Epidermal melanocyte (primary cell): ENCODE data around the gene THADA.

Source experiments
- DNase-seq: peaks from one replicate; pipeline ENCODE4 v3.0.0; 2011; ENCODE audit warnings: low spot score; ENCODE audit not compliant: insufficient read length

The THADA gene

GRCh38 chr2:43280994-43281393, 314.8 kb downstream of the THADA start:
- DNase-seq: no peak

- no peak for DNase-seq
Observed at GRCh38 chr2:43279317-43279840, 316.5 kb downstream of the THADA start.

GRCh38 chr2:43278564-43279220, 317.1 kb downstream of the THADA start:
- DNase-seq: no peak

- DNase-seq: no peak
Observed at GRCh38 chr2:43276962-43277391, 318.9 kb downstream of the THADA start.

- DNase-seq: no peak
Observed at GRCh38 chr2:43276266-43276941, 319.4 kb downstream of the THADA start.

- DNase-seq: no peak
Observed at GRCh38 chr2:43274721-43275120, 321.1 kb downstream of the THADA start.

- DNase-seq: no peak
Observed at GRCh38 chr2:43274055-43274454, 321.8 kb downstream of the THADA start.

- DNase-seq: no peak
Observed at GRCh38 chr2:43273529-43273928, 322.3 kb downstream of the THADA start.

- DNase-seq: no peak
Observed at GRCh38 chr2:43270930-43271615, 324.8 kb downstream of the THADA start.

GRCh38 chr2:43270461-43270860, 325.4 kb downstream of the THADA start:
- no peak for DNase-seq

- no peak for DNase-seq
Observed at GRCh38 chr2:43269706-43270105, 326.1 kb downstream of the THADA start.

- no peak for DNase-seq
Observed at GRCh38 chr2:43269074-43269572, 326.7 kb downstream of the THADA start.

GRCh38 chr2:43268066-43268953, 327.5 kb downstream of the THADA start:
- no peak for DNase-seq

GRCh38 chr2:43267381-43267780, 328.5 kb downstream of the THADA start:
- no peak for DNase-seq

GRCh38 chr2:43266711-43267111, 329.1 kb downstream of the THADA start:
- no peak for DNase-seq

- DNase-seq: no peak
Observed at GRCh38 chr2:43265421-43265820, 330.4 kb downstream of the THADA start.

- DNase-seq: no peak
Observed at GRCh38 chr2:43265001-43265400, 330.8 kb downstream of the THADA start.

- no peak for DNase-seq
Observed at GRCh38 chr2:43262951-43263350, 332.9 kb downstream of the THADA start.

GRCh38 chr2:43262239-43262638, 333.6 kb downstream of the THADA start:
- no peak for DNase-seq

- no peak for DNase-seq
Observed at GRCh38 chr2:43259512-43259911, 336.3 kb downstream of the THADA start.

- no peak for DNase-seq
Observed at GRCh38 chr2:43258547-43259156, 337.2 kb downstream of the THADA start.
